ENCODE measurements around the gene EEIG1.

GRCh38 chr9:127982912-127983311 lies 2.1 kb upstream of the EEIG1 start:
- no peak for TF ChIP-seq POLR2A (IDR thresholded peaks at IDR 0.05)
- no peak for TF ChIP-seq CTCF (IDR thresholded peaks at IDR 0.05)
- TF ChIP-seq POLR2AphosphoS5 (IDR thresholded peaks at IDR 0.05), result no peak
- no peak for TF ChIP-seq EP300 (IDR thresholded peaks at IDR 0.05)
